GM23338 (cell line): ENCODE data around the gene RAB3GAP2. TPM values are rescaled to one million over a fixed set of nuclear protein-coding genes. Genes with fewer than 3 reads are reported as not detected.

Source experiments
- ATAC-seq: fragments of 200-7000 bp; cut with Tn5 transposase; 3 replicates; pipeline ENCODE4 v1.9.1; 2020
- DNase-seq: peaks from one replicate; pipeline ENCODE4 v3.0.0-alpha.2; 2015; ENCODE audit warnings: low spot score
- H2AFZ ChIP-seq: fragments of 200-600 bp; sonication (generic); 2 replicates; pipeline ENCODE4 v1.8.0; 2016; ENCODE audit warnings: antibody characterized with exemption, mild to moderate bottlenecking, moderate library complexity
- H3F3A ChIP-seq: fragments of 200-600 bp; sonication (generic); replicated peaks from 2 replicates; pipeline ENCODE4 v1.8.0; 2017; ENCODE audit warnings: antibody characterized with exemption, mixed run types, low read depth
- H3K27ac ChIP-seq: fragments of 200-600 bp; sonication (generic); 2 replicates; pipeline ENCODE4 v1.6.1; 2016; ENCODE audit warnings: low read depth
- H3K27me3 ChIP-seq: fragments of 200-600 bp; sonication (generic); 2 replicates; pipeline ENCODE4 v1.8.0; 2016; ENCODE audit warnings: mild to moderate bottlenecking, mixed run types, moderate library complexity; ENCODE audit not compliant: insufficient read depth
- H3K36me3 ChIP-seq: fragments of 200-600 bp; sonication (generic); 2 replicates; pipeline ENCODE4 v1.8.0; 2016; ENCODE audit warnings: mild to moderate bottlenecking; ENCODE audit not compliant: insufficient read depth
- H3K4me1 ChIP-seq: fragments of 200-600 bp; sonication (generic); 2 replicates; pipeline ENCODE4 v1.8.0; 2016; ENCODE audit warnings: mild to moderate bottlenecking, moderate library complexity; ENCODE audit not compliant: insufficient read depth
- H3K4me2 ChIP-seq: fragments of 200-600 bp; sonication (generic); 2 replicates; pipeline ENCODE4 v1.7.1; 2017; ENCODE audit warnings: mixed run types
- H3K4me3 ChIP-seq: fragments of 200-600 bp; sonication (generic); 2 replicates; pipeline ENCODE4 v1.6.1; 2016; ENCODE audit warnings: mixed run types
- H3K79me2 ChIP-seq: fragments of 200-600 bp; sonication (generic); replicated peaks from 2 replicates; pipeline ENCODE4 v1.8.0; 2017; ENCODE audit warnings: mild to moderate bottlenecking; ENCODE audit not compliant: insufficient read depth
- H3K9me2 ChIP-seq: fragments of 200-600 bp; sonication (generic); 2 replicates; pipeline ENCODE4 v1.8.0; 2017; ENCODE audit not compliant: insufficient read depth
- H4K20me1 ChIP-seq: fragments of 200-600 bp; sonication (generic); replicated peaks from 2 replicates; pipeline ENCODE4 v1.8.0; 2017; ENCODE audit warnings: mild to moderate bottlenecking; ENCODE audit not compliant: insufficient read depth
- H3K27ac Mint-ChIP-seq: 2 replicates; pipeline ENCODE4 v1.8.0; 2020; ENCODE audit warnings: inconsistent platforms, mild to moderate bottlenecking, moderate library complexity, mixed read lengths
- H3K27me3 Mint-ChIP-seq: 3 replicates; pipeline ENCODE4 v1.8.0; 2022; ENCODE audit warnings: low read depth, mild to moderate bottlenecking, moderate library complexity, mixed read lengths, inconsistent platforms; ENCODE audit not compliant: insufficient read depth, poor library complexity
- H3K36me3 Mint-ChIP-seq: 3 replicates; pipeline ENCODE4 v1.8.0; 2021; ENCODE audit warnings: low read depth, mild to moderate bottlenecking, inconsistent platforms, moderate library complexity, mixed read lengths
- H3K4me1 Mint-ChIP-seq: 3 replicates; pipeline ENCODE4 v1.8.0; 2020; ENCODE audit warnings: mild to moderate bottlenecking, inconsistent platforms, mixed read lengths
- H3K4me3 Mint-ChIP-seq: 3 replicates; pipeline ENCODE4 v1.8.0; 2021; ENCODE audit warnings: moderate library complexity, mild to moderate bottlenecking, inconsistent platforms, mixed read lengths
- H3K9me3 Mint-ChIP-seq: 3 replicates; pipeline ENCODE4 v1.8.0; 2020; ENCODE audit warnings: moderate library complexity, mild to moderate bottlenecking, inconsistent platforms, mixed read lengths
- CREB1 ChIP-seq: fragments of 250-450 bp; sonication (Bioruptor Pico); IDR thresholded peaks from 2 replicates; pipeline ENCODE4 v1.5.0; 2020; ENCODE audit warnings: low read depth, mild to moderate bottlenecking, moderate library complexity
- CTCF ChIP-seq, 2 experiments: fragments of 200-600 bp in 1 of 2; sonication (generic) in 1 of 2; conservative IDR thresholded peaks; 2 replicates each; pipeline versions ENCODE4 v1.5.1 to v1.6.1; 2016 to 2017; ENCODE audit warnings: antibody characterized with exemption in 2 of 2, low read depth in 2 of 2, mild to moderate bottlenecking in 2 of 2, moderate library complexity in 1 of 2
- EZH2 ChIP-seq: fragments of 200-600 bp; sonication (generic); IDR thresholded peaks from one replicate; pipeline ENCODE4 v1.8.0; 2017; ENCODE audit warnings: antibody characterized with exemption, mild to moderate bottlenecking, low read depth; ENCODE audit not compliant: unreplicated experiment
- EZH2phosphoT487 ChIP-seq: fragments of 200-600 bp; sonication (generic); IDR thresholded peaks from one replicate; pipeline ENCODE4 v1.8.1; 2018; ENCODE audit warnings: antibody characterized with exemption; ENCODE audit not compliant: unreplicated experiment
- NANOG ChIP-seq: IDR thresholded peaks from 2 replicates; pipeline ENCODE4 v1.6.1; 2016; ENCODE audit warnings: antibody characterized with exemption, borderline replicate concordance
- POLR2AphosphoS5 ChIP-seq: IDR thresholded peaks from 2 replicates; pipeline ENCODE4 v1.6.1; 2016; ENCODE audit warnings: antibody characterized with exemption, low read depth
- REST ChIP-seq: IDR thresholded peaks from one replicate; pipeline ENCODE4 v1.6.1; 2018; ENCODE audit warnings: antibody characterized with exemption; ENCODE audit not compliant: unreplicated experiment
- STAT1 ChIP-seq: IDR thresholded peaks from one replicate; pipeline ENCODE4 v1.6.1; 2016; ENCODE audit warnings: antibody characterized with exemption; ENCODE audit not compliant: unreplicated experiment
- ZNF114 ChIP-seq: fragments of 250-450 bp; sonication (Bioruptor Pico); IDR thresholded peaks from 2 replicates; pipeline ENCODE4 v1.5.0; 2020; ENCODE audit warnings: mild to moderate bottlenecking, moderate library complexity
- ZNF331 ChIP-seq: fragments of 250-450 bp; sonication (Bioruptor Pico); IDR thresholded peaks from 2 replicates; pipeline ENCODE4 v1.5.0; 2020; ENCODE audit warnings: low read depth, mild to moderate bottlenecking, moderate library complexity
- polyA plus RNA-seq: library from polyadenylated mRNA; unstranded; fragments of >200 nt; fragmentation: Nextera tagmentation; extraction: Ambion mirVana; gene quantifications from 2 replicates; pipeline ENCODE4 v1.2.1, GENCODE V29; 2016
- total RNA-seq: library from RNA; depleted of rRNA; stranded (reverse); fragments of >200 nt; shearing (Covaris generic); gene quantifications from 2 replicates; pipeline ENCODE4 v1.2.3, GENCODE V29; 2014

The RAB3GAP2 gene
- total and polyA plus RNA-seq, 2 experiments from 2014 or later = 19.4 to 44.6 TPM

- TF ChIP-seq REST (no peak), EZH2phosphoT487 (no peak), NANOG (no peak), EZH2 (no peak)
- DNase-seq (no peak), ATAC-seq (no peak)
- H3K4me3 ChIP-seq = no peak overlapping the region
- H2AFZ ChIP-seq = no peak overlapping the region
- H3K27ac ChIP-seq = no peak overlapping the region
- H3K4me3 Mint-ChIP-seq = no peak overlapping the region
- H3K4me2 ChIP-seq = no peak overlapping the region
- no peaks in the 10 kb centered on the region for H3K36me3 ChIP-seq
- H3K27ac Mint-ChIP-seq = no peak overlapping the region
- H3K36me3 Mint-ChIP-seq = no peaks in the 10 kb centered on the region; the same call in 2 of the 3 replicates
- peaks cover 4% of the 10 kb centered on the region for H3K27me3 Mint-ChIP-seq
- peaks cover 7% of the 10 kb centered on the region; the same call in 2 of the 3 replicates for H3K4me1 Mint-ChIP-seq
- no peaks in the 10 kb centered on the region for H3K27me3 ChIP-seq
- no peaks in the 10 kb centered on the region for H3K79me2 ChIP-seq
- H4K20me1 ChIP-seq = no peaks in the 10 kb centered on the region
- H3K4me1 ChIP-seq = peaks cover 5% of the 10 kb centered on the region; the same call in 1 of the 2 replicates
- no peaks in the 10 kb centered on the region for H3K9me2 ChIP-seq
- no peaks in the 10 kb centered on the region for H3K9me3 Mint-ChIP-seq
- H3F3A ChIP-seq = no peaks in the 10 kb centered on the region
Measured at GRCh38 chr1:220121791-220122530, 150.3 kb downstream of the RAB3GAP2 start.

GRCh38 chr1:220119043-220119512 is 153.2 kb downstream of the RAB3GAP2 start:
- Mint-ChIP-seq H3K4me1 (no peaks in the 10 kb centered on the region; the same call in 2 of the 3 replicates), H3K27ac (0 out of 2 replicates have a peak overlapping the region, but pooled peaks have one; percentile 9)
- H3K4me1 ChIP-seq = no peaks in the 10 kb centered on the region

More at GRCh38 chr1:220119043-220119512, 153.2 kb downstream of the RAB3GAP2 start:
- H3K4me3 Mint-ChIP-seq = no peak overlapping the region
- ATAC-seq (no peak), DNase-seq (no peak)
- Histone ChIP-seq H3K4me3 (no peak overlapping the region), H3K79me2 (no peaks in the 10 kb centered on the region), H3K4me2 (no peak overlapping the region), H4K20me1 (no peaks in the 10 kb centered on the region), H3K27me3 (no peaks in the 10 kb centered on the region), H3K36me3 (peaks cover 12% of the 10 kb centered on the region; the same call in 1 of the 2 replicates), H2AFZ (no peak overlapping the region), H3K9me2 (no peaks in the 10 kb centered on the region), H3F3A (no peaks in the 10 kb centered on the region), H3K27ac (no peak overlapping the region)
- TF ChIP-seq ZNF331 (CRISPR knock-in tag) = no peak
- no peak for TF ChIP-seq ZNF114
- no peak for TF ChIP-seq CTCF (conservative IDR thresholded peaks at IDR 0.05; ENCODE audit: low read depth in 2 of 2)
- no peak for TF ChIP-seq EZH2phosphoT487
- no peak for TF ChIP-seq STAT1
- TF ChIP-seq CREB1 (CRISPR knock-in tag) = no peak
- TF ChIP-seq POLR2AphosphoS5 = no peak
- H3K9me3 Mint-ChIP-seq = no peaks in the 10 kb centered on the region
- peaks cover 4% of the 10 kb centered on the region for H3K27me3 Mint-ChIP-seq
- peaks cover 15% of the 10 kb centered on the region for H3K36me3 Mint-ChIP-seq
